ENCODE results near the gene ONECUT3.

ONECUT3 gene

DNA sequence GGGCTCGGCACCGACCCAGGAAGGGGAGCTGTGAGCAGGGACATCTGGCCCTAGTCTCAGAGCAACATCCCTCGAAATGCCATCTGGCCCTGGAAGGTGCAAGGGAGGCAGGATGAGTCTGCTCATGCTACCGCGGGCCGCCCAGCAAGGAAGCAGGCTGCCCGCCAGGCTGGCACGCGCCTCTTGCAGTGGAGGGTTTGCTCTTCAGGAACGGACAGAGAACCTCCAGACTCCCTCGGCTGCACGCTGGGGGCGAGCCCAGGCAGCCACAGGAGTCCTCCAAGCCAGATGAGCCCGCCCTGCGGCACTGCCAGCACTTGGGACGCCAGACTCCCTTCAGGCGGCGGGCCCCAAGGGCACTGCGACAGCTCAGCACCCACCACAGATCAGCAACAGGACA lies 68.9 kb downstream of the ONECUT3 start:
- TF ChIP-seq, protein P1, sequence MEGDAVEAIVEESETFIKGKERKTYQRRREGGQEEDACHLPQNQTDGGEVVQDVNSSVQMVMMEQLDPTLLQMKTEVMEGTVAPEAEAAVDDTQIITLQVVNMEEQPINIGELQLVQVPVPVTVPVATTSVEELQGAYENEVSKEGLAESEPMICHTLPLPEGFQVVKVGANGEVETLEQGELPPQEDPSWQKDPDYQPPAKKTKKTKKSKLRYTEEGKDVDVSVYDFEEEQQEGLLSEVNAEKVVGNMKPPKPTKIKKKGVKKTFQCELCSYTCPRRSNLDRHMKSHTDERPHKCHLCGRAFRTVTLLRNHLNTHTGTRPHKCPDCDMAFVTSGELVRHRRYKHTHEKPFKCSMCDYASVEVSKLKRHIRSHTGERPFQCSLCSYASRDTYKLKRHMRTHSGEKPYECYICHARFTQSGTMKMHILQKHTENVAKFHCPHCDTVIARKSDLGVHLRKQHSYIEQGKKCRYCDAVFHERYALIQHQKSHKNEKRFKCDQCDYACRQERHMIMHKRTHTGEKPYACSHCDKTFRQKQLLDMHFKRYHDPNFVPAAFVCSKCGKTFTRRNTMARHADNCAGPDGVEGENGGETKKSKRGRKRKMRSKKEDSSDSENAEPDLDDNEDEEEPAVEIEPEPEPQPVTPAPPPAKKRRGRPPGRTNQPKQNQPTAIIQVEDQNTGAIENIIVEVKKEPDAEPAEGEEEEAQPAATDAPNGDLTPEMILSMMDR (conservative IDR thresholded peaks at IDR 0.05; ENCODE audit: control insufficient read depth, insufficient read depth, low read depth, low read length), result no peak
- DNase-seq (ENCODE audit: low read depth), result no peak
- H3K4me3 ChIP-seq (ENCODE audit: control insufficient read depth, low read depth, low read length), result no peak overlapping the region

DNA sequence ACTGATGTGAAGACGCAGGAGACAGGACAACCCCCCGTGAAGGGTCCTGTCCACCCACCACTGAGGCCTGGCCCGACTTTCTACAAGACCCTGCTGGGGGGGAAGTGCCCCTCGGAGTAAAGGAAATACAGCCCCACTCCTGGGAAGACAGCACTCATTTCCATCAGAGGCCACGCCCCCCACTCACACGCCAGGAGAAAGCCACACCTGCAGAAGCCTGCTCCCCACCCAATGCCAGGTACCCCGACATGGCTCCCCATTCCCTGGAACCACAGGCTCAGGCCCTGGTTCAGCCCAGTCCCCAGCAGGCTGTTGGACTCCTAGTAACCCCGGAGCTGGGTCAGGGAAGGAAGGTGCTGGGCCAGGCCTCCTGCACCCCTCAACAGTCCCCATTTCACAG lies 69.7 kb downstream of the ONECUT3 start:
- TF ChIP-seq, protein P1 (conservative IDR thresholded peaks at IDR 0.05; ENCODE audit: control insufficient read depth, insufficient read depth, low read depth, low read length), result no peak
- H3K4me3 ChIP-seq (ENCODE audit: control insufficient read depth, low read depth, low read length), result no peak overlapping the region
- DNase-seq (ENCODE audit: low read depth), result no peak

- no peak overlapping the region for H3K4me3 ChIP-seq (ENCODE audit: control insufficient read depth, low read depth, low read length)
Measured at GRCh38 chr19:1823539-1824251, 70.4 kb downstream of the ONECUT3 start.

GRCh38 chr19:1824252-1824622 lies 70.9 kb downstream of the ONECUT3 start:
- no peak overlapping the region for H3K4me3 ChIP-seq (ENCODE audit: control insufficient read depth, low read depth, low read length)
- TF ChIP-seq, protein P1 (conservative IDR thresholded peaks at IDR 0.05; ENCODE audit: control insufficient read depth, insufficient read depth, low read depth, low read length), result no peak
- DNase-seq (ENCODE audit: low read depth), result no peak

More at GRCh38 chr19:1823539-1824251, 70.4 kb downstream of the ONECUT3 start:
- TF ChIP-seq, protein P1 (conservative IDR thresholded peaks at IDR 0.05; ENCODE audit: control insufficient read depth, insufficient read depth, low read depth, low read length), result no peak
- no peak for DNase-seq (ENCODE audit: low read depth)

DNA sequence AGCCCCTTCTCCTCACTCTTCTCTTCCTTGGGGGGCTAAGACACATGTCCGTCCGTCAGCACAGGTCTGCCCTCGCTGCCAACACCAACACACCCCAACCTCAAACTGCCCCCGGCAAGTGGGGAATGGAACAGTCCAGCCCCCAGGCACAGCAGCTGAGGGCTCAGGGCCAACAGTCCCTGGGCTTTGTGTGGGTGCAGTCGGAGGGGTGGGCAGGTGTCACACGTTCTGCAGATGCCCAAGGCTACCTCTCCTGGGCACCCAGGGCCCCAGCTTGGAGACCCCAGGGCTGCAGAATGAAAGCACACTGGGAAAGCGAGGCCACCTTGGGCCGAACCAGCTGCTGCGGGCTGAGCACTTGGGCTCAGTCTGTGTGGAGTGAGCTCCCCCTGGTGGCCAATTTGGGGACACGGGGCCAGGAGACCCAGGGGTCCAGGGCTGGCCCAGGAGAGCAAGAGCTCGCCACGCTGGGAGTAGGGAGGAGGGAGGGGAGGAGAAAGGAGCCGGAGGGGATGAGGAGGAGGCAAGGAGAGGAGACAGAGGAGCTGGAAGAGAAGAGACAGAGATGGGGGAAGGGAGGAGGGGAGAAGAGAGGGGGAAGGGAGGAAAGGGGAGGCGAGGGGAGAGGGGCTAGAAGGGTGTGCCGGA lies 72.7 kb downstream of the ONECUT3 start:
- H3K4me3 ChIP-seq (ENCODE audit: control insufficient read depth, low read depth, low read length), result no peak overlapping the region
- peak; percentile 61 for DNase-seq (ENCODE audit: low read depth)
- TF ChIP-seq, protein P1 (conservative IDR thresholded peaks at IDR 0.05; ENCODE audit: control insufficient read depth, insufficient read depth, low read depth, low read length), result peak; percentile 84

DNA sequence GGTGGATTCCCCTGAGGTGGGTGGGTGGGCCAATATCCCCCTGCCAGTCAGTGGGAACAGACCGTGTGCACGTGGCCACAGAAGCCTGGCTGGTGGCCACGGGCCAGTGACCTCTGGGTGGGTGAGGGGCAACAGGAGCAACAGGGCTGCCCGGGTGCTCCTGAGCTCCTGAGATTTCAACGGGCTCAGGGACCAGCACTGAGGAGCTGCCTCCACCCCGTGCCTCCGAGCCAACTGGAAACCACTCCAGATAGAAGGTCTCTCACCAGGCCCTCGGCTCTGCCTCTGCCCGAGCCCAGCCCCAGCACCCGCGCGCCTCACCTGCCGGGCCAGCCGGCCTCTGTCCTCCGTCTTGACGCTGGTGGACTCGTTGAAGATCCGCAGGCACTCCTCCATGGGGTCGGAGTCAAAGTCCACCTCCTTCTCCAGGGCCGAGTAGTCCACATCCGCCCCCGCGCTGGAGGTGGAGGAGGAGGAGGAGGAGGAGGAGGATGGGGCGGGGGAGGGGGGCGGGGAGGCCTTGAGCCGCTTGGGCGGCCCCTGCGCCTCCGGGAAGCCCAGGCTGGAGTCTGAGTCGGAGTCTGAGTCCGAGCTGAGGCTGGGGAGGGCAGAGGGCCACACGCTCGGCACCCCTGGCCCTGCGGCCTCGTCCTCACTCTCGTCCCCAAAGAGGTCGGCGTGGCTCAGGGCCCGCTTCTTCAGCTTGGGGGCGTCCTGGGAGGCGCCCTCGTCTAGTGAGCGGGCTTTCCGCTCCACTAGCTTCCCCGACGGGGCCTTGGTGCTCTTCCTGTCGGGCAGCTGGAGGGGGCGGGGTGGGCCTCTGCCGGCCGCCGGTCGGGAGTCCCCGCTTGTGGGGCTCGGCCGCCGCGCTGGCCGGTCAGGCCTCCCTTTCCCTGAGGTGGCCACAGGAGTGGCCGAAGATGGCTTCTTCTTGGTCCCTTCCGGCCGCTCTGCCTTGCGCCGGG lies 73.5 kb downstream of the ONECUT3 start:
- no peak for DNase-seq (ENCODE audit: low read depth)
- no peak overlapping the region for H3K4me3 ChIP-seq (ENCODE audit: control insufficient read depth, low read depth, low read length)
- TF ChIP-seq, protein P1 (conservative IDR thresholded peaks at IDR 0.05; ENCODE audit: control insufficient read depth, insufficient read depth, low read depth, low read length), result no peak

All from fibroblast of mammary gland (primary cell).